SIG-M5 (cell line): ENCODE results near the gene PARD3B.

Experiments used
- DNase-seq: peaks from one replicate; lab custom pipeline; 2025; lab: John Stamatoyannopoulos, UW

Gene PARD3B

GRCh38 chr2:205273627-205274026 lies 728.4 kb downstream of the PARD3B start:
- DNase-seq, result no peak

GRCh38 chr2:205274801-205275200 lies 729.5 kb downstream of the PARD3B start:
- no peak for DNase-seq

- DNase-seq, result no peak
These were observed 731.0 kb downstream of the PARD3B start for GRCh38 chr2:205276116-205276777.

- no peak for DNase-seq
These were observed 735.4 kb downstream of the PARD3B start for GRCh38 chr2:205280596-205281236.

- no peak for DNase-seq
These were observed 738.5 kb downstream of the PARD3B start for GRCh38 chr2:205283736-205284270.

- no peak for DNase-seq
These were observed 739.1 kb downstream of the PARD3B start for GRCh38 chr2:205284334-205284733.

GRCh38 chr2:205287316-205287715 lies 742.0 kb downstream of the PARD3B start:
- no peak for DNase-seq

GRCh38 chr2:205288686-205289085 lies 743.4 kb downstream of the PARD3B start:
- DNase-seq, result no peak

- no peak for DNase-seq
These were observed 745.0 kb downstream of the PARD3B start for GRCh38 chr2:205290299-205290698.

GRCh38 chr2:205292665-205293295 lies 747.5 kb downstream of the PARD3B start:
- no peak for DNase-seq

GRCh38 chr2:205293559-205293958 lies 748.3 kb downstream of the PARD3B start:
- no peak for DNase-seq

GRCh38 chr2:205296959-205297358 lies 751.7 kb downstream of the PARD3B start:
- DNase-seq, result no peak

- DNase-seq, result no peak
These were observed 752.1 kb downstream of the PARD3B start for GRCh38 chr2:205297368-205297767.

GRCh38 chr2:205297846-205298245 lies 752.6 kb downstream of the PARD3B start:
- DNase-seq, result no peak

GRCh38 chr2:205311201-205311600 lies 765.9 kb downstream of the PARD3B start:
- no peak for DNase-seq

- DNase-seq, result no peak
These were observed 776.0 kb downstream of the PARD3B start for GRCh38 chr2:205321231-205321630.

GRCh38 chr2:205323929-205324328 lies 778.7 kb downstream of the PARD3B start:
- no peak for DNase-seq

GRCh38 chr2:205324355-205324754 lies 779.1 kb downstream of the PARD3B start:
- no peak for DNase-seq

GRCh38 chr2:205333351-205333750 lies 788.1 kb downstream of the PARD3B start:
- no peak for DNase-seq

GRCh38 chr2:205337274-205337673 lies 792.0 kb downstream of the PARD3B start:
- DNase-seq, result no peak

GRCh38 chr2:205338156-205338555 lies 792.9 kb downstream of the PARD3B start:
- no peak for DNase-seq

GRCh38 chr2:205343103-205343502 lies 797.8 kb downstream of the PARD3B start:
- DNase-seq, result no peak

- no peak for DNase-seq
These were observed 801.4 kb downstream of the PARD3B start for GRCh38 chr2:205346649-205347048.
